Effector memory CD4-positive, alpha-beta T cell (primary cell): ENCODE results near the gene EFR3B.
A peak's percentile ranks its signal among the peaks of the same experiment; 100 is the strongest.

Source experiments
- DNase-seq, 3 donors: peaks; one replicate each; pipeline ENCODE4 v3.0.0-alpha.2; 2020
- H3K27ac ChIP-seq: 2 replicates; pipeline ENCODE4 v1.7.0; 2013; ENCODE audit warnings: mild to moderate bottlenecking, low read length, moderate library complexity; ENCODE audit not compliant: insufficient read depth, poor library complexity, severe bottlenecking
- H3K27me3 ChIP-seq: replicated peaks from 2 replicates; pipeline ENCODE4 v1.7.0; 2013; ENCODE audit warnings: mild to moderate bottlenecking, low read length; ENCODE audit not compliant: insufficient read depth, control insufficient read depth, poor library complexity, severe bottlenecking
- H3K36me3 ChIP-seq: 2 replicates; pipeline ENCODE4 v1.7.0; 2013; ENCODE audit warnings: mild to moderate bottlenecking, low read length, moderate library complexity; ENCODE audit not compliant: control insufficient read depth, insufficient read depth
- H3K4me1 ChIP-seq: 2 replicates; pipeline ENCODE4 v1.7.0; 2013; ENCODE audit warnings: low read length, mild to moderate bottlenecking; ENCODE audit not compliant: control insufficient read depth, insufficient read depth, poor library complexity, severe bottlenecking
- H3K4me3 ChIP-seq: 2 replicates; pipeline ENCODE4 v1.7.0; 2013; ENCODE audit warnings: low read length, low read depth, mild to moderate bottlenecking; ENCODE audit not compliant: insufficient read depth, poor library complexity, severe bottlenecking
- H3K9me3 ChIP-seq: 2 replicates; pipeline ENCODE4 v1.7.0; 2013; ENCODE audit warnings: mild to moderate bottlenecking, low read length, moderate library complexity; ENCODE audit not compliant: control insufficient read depth

EFR3B gene

DNA sequence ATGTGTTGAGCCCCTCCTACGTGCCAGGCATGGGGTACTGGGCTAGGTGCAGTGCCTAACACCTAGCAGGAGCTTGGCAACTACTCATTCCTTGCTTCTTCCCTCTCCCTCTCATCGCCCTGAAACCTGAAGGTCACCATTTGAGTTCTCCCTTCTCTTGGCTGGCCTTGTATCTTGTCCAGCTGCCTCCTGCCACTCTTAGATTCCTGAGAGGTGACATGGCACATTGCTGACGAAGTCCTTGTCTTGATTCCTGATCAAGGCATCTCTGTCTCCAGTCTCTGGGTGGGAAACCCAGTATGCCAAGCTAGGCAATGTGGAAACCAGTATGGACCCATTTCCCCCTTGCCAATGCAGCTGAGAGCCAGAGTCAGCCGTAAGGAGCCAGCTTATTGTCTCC, 9.0 kb upstream of the EFR3B start:
- Histone ChIP-seq H3K4me1 (no peaks in the 10 kb centered on the region), H3K27me3 (no peaks in the 10 kb centered on the region)
- DNase-seq: no peak

DNA sequence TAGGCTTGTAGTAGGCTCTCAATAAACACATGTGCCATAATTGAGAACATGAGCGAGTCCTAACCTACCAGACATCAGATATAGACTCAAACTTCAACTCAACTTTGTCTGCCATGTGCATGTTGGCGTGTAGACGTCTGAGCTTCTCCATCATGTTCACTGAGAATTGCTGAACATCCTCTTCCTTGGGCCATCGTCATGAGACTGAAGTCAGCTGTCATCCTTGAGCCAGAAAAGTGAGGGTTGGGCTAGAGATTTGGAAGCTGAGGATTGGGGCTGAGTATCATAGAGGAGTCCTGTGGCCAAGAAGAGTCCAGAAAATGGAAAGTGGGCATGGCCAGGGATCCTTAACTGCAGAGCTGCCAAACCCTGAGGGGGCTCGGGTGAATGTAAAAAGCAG, 7.8 kb upstream of the EFR3B start:
- no peaks in the 10 kb centered on the region for H3K36me3 ChIP-seq
- no peaks in the 10 kb centered on the region for H3K4me1 ChIP-seq
- no peak overlapping the region for H3K27ac ChIP-seq
- no peaks in the 10 kb centered on the region for H3K27me3 ChIP-seq
- no peaks in the 10 kb centered on the region for H3K9me3 ChIP-seq
- H3K4me3 ChIP-seq: no peak overlapping the region
- DNase-seq: no peak

More for the DNA sequence above, 9.0 kb upstream of the EFR3B start:
- no peaks in the 10 kb centered on the region for H3K9me3 ChIP-seq
- H3K27ac ChIP-seq: no peak overlapping the region
- no peak overlapping the region for H3K4me3 ChIP-seq
- H3K36me3 ChIP-seq: no peaks in the 10 kb centered on the region

DNA sequence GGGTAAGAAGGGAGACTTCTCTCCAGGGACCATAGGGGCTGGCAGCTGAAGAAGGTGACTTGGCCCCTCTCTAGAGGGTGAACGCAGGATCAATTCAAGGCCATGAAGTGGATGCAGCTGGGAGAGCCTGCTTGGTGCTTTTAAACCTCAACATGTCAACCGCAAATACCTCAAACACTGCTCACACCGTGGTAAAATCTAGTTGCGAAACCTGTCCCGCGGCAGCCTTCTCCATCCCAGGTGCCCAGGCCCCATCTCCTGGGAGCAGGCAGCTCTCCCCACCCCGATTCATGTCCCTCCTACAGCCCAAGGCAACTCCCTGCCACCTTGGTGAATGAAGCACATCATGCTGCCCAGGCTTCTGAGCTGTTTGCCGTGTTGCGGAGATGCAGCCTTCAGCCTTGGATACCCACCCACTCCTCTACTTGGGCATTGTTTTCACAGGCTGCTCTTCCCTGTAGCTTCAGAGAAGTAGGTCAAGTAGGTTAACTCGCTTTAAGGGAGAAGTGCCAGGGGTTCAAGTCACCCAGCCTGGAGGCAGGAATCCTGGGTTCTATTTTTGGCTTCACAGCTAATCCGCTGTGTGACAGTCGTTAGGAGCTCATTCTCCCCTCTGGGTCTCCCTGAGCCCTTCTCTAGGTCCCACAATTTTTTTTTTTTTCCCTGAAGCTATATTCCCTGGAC, 6.2 kb upstream of the EFR3B start:
- no peaks in the 10 kb centered on the region for H3K9me3 ChIP-seq
- no peak overlapping the region for H3K27ac ChIP-seq
- H3K36me3 ChIP-seq: no peaks in the 10 kb centered on the region
- no peaks in the 10 kb centered on the region for H3K27me3 ChIP-seq
- no peak for DNase-seq
- H3K4me3 ChIP-seq: no peak overlapping the region
- no peaks in the 10 kb centered on the region for H3K4me1 ChIP-seq

DNA sequence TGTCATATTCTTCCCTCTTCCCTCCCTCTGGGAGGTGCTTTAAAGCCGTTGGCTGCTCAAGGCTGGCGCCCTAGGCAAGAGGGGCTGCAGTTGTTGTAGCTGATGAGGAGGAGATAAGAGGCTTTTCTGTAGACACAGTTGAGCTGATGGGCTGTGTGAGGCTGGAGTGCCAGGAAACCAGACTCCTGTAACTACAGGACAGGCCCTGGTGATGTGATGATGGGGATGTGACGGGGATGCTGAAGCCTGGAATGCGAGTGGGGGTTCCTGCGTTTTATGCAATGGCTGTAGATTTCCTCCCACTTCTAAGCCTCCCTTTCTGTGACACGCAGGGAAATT, 5.7 kb upstream of the EFR3B start:
- DNase-seq: no peak
- Histone ChIP-seq H3K4me1 (peaks cover under 1% of the 10 kb centered on the region), H3K4me3 (no peak overlapping the region), H3K27ac (no peak overlapping the region), H3K9me3 (no peaks in the 10 kb centered on the region), H3K36me3 (no peaks in the 10 kb centered on the region), H3K27me3 (no peaks in the 10 kb centered on the region)

DNA sequence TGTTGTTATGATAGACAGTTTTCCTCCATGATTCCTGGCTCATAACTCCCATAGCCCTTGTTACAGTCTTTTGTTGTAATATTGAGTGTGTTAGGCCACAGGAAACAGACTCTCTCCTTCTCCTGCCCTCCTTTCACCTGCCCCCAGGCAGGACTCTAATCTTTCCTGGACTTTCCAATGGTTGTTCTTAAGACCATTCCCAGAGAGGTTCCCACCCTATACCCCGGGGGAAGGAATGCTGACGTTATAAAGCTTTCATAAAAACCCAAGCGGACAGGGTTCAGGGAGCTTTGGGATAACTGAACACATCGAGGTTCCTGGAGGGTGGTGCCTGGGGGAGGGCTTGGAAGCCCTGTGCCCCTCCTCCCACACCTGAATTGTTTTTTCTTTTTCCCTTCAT, 2.8 kb upstream of the EFR3B start:
- H3K9me3 ChIP-seq: no peaks in the 10 kb centered on the region
- peaks cover 16% of the 10 kb centered on the region for H3K27me3 ChIP-seq
- H3K27ac ChIP-seq: no peak overlapping the region
- DNase-seq: no peak
- peaks cover 17% of the 10 kb centered on the region for H3K4me1 ChIP-seq
- no peaks in the 10 kb centered on the region for H3K36me3 ChIP-seq
- no peak overlapping the region for H3K4me3 ChIP-seq

DNA sequence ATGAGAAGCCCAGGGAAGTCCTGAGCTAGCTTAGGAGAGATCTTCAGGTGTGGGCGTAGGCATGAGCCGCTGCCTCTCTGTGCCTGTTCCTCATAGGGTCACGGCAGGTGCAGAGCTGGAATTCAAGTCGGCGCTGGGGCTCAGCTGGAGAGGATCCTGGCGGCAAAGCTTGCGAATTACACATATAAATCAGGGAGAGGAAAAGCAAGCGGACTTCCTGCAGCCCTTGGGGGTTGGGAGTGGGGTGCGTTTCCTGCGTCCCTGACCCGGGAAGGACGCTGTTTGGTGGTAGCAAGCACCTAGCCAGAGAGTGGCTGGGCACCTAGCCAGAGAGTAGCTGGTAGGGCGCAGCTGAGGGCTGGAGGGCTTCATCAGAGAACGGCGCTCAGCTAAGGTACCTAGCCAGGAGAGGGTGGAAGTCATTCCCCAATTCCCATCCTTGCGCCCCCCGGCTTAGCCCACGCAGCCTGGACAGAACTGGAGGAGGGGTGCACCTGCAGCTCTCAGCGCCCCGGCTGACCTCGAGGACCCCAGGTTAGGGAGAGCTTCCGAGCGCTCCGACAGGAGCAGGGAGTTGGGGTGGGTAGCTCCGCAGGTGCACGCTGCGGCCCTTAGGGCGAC, 459 bp upstream of the EFR3B start:
- H3K27me3 ChIP-seq: peaks cover 25% of the 10 kb centered on the region
- H3K4me3 ChIP-seq: peak overlapping the region; percentile 47
- H3K27ac ChIP-seq: no peak overlapping the region
- H3K4me1 ChIP-seq: peaks cover 17% of the 10 kb centered on the region
- no peaks in the 10 kb centered on the region for H3K9me3 ChIP-seq
- DNase-seq: peak in 1 of 3 donors; percentile 23
- H3K36me3 ChIP-seq: no peaks in the 10 kb centered on the region

DNA sequence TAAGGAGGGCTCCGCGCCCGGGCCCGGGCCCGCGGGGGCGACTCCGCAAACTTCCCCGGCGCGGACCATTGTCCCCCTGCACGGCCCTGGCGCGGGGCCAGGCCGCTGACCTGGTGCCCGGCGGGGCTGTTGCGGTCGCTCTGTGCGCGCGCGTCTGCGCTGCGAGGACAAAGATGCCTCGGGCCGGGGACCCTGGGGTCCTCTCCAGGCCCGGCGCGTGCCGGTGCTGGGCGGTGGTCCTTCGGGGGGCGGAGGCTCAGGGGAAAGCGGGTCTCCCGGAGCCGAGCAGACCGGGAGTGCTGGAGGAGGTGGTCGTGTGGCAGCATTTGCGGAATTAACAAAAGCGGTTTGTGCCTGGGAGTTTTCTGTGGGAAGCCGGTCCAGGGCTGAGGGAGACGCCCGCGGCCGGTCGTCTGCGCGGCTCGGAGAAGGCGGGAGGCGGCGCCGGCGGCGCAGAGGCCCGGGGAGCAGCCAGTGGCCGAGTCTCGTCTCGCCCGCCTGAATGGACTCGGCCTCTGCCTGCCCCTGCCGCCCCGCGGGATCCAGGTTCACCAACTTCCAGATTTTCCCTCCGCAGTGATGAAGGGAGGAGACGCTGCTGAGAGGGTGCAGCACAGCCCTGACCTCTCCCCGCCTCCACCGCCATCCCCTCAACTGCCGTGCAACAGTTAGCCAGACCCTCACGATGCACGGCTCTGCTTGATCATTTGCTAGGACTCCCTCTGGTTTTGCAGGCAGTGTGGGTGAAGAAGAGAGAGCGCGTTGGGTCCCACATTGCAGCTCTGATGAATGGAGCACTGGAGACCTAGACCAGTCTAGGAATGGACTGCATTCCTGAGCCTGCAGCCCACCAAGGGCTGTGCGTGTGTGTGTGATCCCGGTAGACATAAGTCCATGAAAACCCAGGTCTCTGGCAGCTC, 705 bp downstream of the EFR3B start:
- DNase-seq: no peak
- H3K36me3 ChIP-seq: no peaks in the 10 kb centered on the region
- no peaks in the 10 kb centered on the region for H3K9me3 ChIP-seq
- H3K27me3 ChIP-seq: peaks cover 29% of the 10 kb centered on the region
- peak overlapping the region; percentile 57 for H3K4me3 ChIP-seq
- no peak overlapping the region for H3K27ac ChIP-seq
- peaks cover 17% of the 10 kb centered on the region for H3K4me1 ChIP-seq

DNA sequence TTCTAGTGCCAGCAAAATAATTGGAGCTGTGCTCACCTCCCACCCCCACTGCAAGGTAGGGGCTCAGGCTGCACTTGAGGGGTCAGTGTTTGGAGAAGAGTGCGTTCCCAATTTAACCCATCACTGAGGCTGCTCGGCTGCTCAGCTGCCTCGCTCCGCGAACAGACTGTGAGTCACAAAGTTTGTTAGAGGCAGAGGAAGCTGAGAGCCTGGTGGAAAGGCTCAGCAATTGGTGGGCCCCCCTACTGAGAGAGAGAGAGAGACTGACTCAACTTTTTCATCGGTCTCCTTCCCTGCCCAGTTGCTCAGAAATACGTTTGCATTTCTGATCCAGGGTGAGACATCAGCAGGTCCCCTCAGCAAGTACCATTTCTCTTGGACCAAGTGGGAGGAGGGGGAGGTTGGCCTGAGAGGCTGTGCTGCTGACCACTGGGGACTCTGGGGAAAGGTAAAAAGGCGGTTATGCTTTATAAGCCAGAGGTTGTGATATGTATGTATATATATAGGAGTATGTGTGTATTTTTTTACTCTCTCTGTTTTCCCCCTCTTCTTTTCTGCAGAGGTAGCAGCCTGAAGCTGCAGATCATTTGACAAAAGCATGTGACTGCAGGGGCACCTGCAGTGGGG, 1.5 kb downstream of the EFR3B start:
- Histone ChIP-seq H3K9me3 (no peaks in the 10 kb centered on the region), H3K27me3 (peaks cover 34% of the 10 kb centered on the region), H3K27ac (no peak overlapping the region), H3K4me3 (peak overlapping the region; percentile 57), H3K36me3 (no peaks in the 10 kb centered on the region), H3K4me1 (peaks cover 17% of the 10 kb centered on the region)
- peak in 1 of 3 donors; percentile 12 for DNase-seq

DNA sequence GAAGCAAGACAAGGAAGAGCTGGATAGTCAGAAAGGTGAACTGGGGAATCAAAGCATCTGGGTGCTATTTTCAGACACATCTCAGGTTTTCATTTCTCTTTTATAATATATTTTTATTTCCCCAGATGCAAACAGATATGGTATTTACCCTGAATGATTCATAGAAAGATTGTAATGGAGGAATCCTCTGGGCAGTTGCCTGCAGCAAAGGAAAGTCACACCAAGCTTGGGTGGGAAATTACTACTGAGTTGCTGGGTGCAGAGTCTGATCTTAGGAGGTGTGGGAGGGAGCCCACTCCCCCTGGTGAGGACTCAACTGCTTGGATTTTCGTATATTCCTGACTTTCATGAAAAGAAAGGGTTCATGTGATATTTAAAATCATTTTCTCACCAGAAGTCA, 2.1 kb downstream of the EFR3B start:
- Histone ChIP-seq H3K4me3 (no peak overlapping the region), H3K27ac (no peak overlapping the region), H3K4me1 (peaks cover 17% of the 10 kb centered on the region), H3K36me3 (no peaks in the 10 kb centered on the region), H3K9me3 (no peaks in the 10 kb centered on the region), H3K27me3 (peaks cover 34% of the 10 kb centered on the region)
- no peak for DNase-seq
